PC-3 (cell line): ENCODE measurements around the gene CREBL2. TPM values are rescaled to one million over a fixed set of nuclear protein-coding genes. Genes with fewer than 3 reads are reported as not detected.
A peak's percentile ranks its signal among the peaks of the same experiment; 100 is the strongest.

Experiments
- ATAC-seq: fragments of 200-7000 bp; cut with Tn5 transposase; 2 replicates; pipeline ENCODE4 v1.9.1; 2020; ENCODE audit warnings: mild to moderate bottlenecking, moderate library complexity
- BruUV-seq: library from RNA; stranded (reverse); fragments of 400-500 nt; replicated peaks from 2 replicates; lab custom pipeline; 2021; lab: Mats Ljungman, UMichigan
- CTCF ChIA-PET: fragments of 300-600 bp; sonication (Branson Sonifier 250); formaldehyde crosslinking; loops from one replicate; lab custom pipeline; 2022; ENCODE audit warnings: antibody characterized with exemption; lab: Charles Lee
- POLR2A ChIA-PET: fragments of 300-600 bp; sonication (Branson Sonifier 250); formaldehyde crosslinking; loops from one replicate; lab custom pipeline; 2022; ENCODE audit warnings: antibody characterized with exemption; ENCODE audit not compliant: unreplicated experiment; lab: Charles Lee
- DNase-seq: peaks from one replicate; pipeline ENCODE4 v3.0.0-alpha.2; 2015
- H2AFZ ChIP-seq: fragments of 300-600 bp; sonication (generic); 2 replicates; pipeline ENCODE4 v1.6.0; 2016; ENCODE audit warnings: antibody characterized with exemption, low read length
- H3F3A ChIP-seq: fragments of 300-600 bp; sonication (generic); one replicate; pipeline ENCODE4 v1.6.0; 2017; ENCODE audit warnings: antibody characterized with exemption, low read length, control low read depth, mild to moderate bottlenecking; ENCODE audit not compliant: unreplicated experiment
- H3K27ac ChIP-seq: fragments of 300-600 bp; sonication (generic); 2 replicates; pipeline ENCODE4 v1.5.1; 2016; ENCODE audit warnings: mild to moderate bottlenecking, low read length
- H3K27me3 ChIP-seq: fragments of 300-600 bp; sonication (generic); 2 replicates; pipeline ENCODE4 v1.6.1; 2016; ENCODE audit warnings: low read length, mixed read lengths
- H3K36me3 ChIP-seq: fragments of 300-600 bp; sonication (generic); 2 replicates; pipeline ENCODE4 v1.6.1; 2016; ENCODE audit warnings: low read depth, mixed run types, low read length, mixed read lengths
- H3K4me1 ChIP-seq: fragments of 300-600 bp; sonication (generic); 2 replicates; pipeline ENCODE4 v1.5.1; 2016; ENCODE audit warnings: low read length; ENCODE audit not compliant: insufficient read depth
- H3K4me2 ChIP-seq: fragments of 300-600 bp; sonication (generic); 2 replicates; pipeline ENCODE4 v1.6.0; 2016; ENCODE audit warnings: low read length
- H3K4me3 ChIP-seq: fragments of 300-600 bp; sonication (generic); 2 replicates; pipeline ENCODE4 v1.5.1; 2016; ENCODE audit warnings: mild to moderate bottlenecking, low read length, mixed read lengths
- H3K79me2 ChIP-seq: fragments of 300-600 bp; sonication (generic); 2 replicates; pipeline ENCODE4 v1.6.1; 2017; ENCODE audit warnings: low read length, mixed read lengths
- H3K9ac ChIP-seq: fragments of 300-600 bp; sonication (generic); 2 replicates; pipeline ENCODE4 v1.6.0; 2016; ENCODE audit warnings: mild to moderate bottlenecking, low read length
- H3K9me2 ChIP-seq: fragments of 300-600 bp; sonication (generic); replicated peaks from 2 replicates; pipeline ENCODE4 v1.6.1; 2016; ENCODE audit warnings: mixed run types, low read length, mixed read lengths
- H3K9me3 ChIP-seq: fragments of 300-600 bp; sonication (generic); 2 replicates; pipeline ENCODE4 v1.6.1; 2016; ENCODE audit warnings: low read length, mixed read lengths
- H4K20me1 ChIP-seq: fragments of 300-600 bp; sonication (generic); 2 replicates; pipeline ENCODE4 v1.6.1; 2016; ENCODE audit warnings: low read length, mixed read lengths
- EZH2 ChIP-seq: fragments of 300-600 bp; sonication (generic); IDR thresholded peaks from one replicate; pipeline ENCODE4 v1.6.1; 2017; ENCODE audit warnings: antibody characterized with exemption, mild to moderate bottlenecking, low read length; ENCODE audit not compliant: unreplicated experiment
- EZH2phosphoT487 ChIP-seq: fragments of 300-600 bp; sonication (generic); IDR thresholded peaks from 2 replicates; pipeline ENCODE4 v1.6.1; 2018; ENCODE audit warnings: mild to moderate bottlenecking, antibody characterized with exemption, low read length, borderline replicate concordance
- intact Hi-C: fragments of 100-400 bp; cut with micrococcal nuclease; formaldehyde crosslinking; loops from 2 replicates; pipeline ENCODE4 v1.9.0; 2023
- total RNA-seq: library from RNA; depleted of rRNA; stranded (reverse); fragments of >200 nt; gene quantifications from 2 replicates; pipeline ENCODE4 v1.2.3, GENCODE V29; 2014
- TF ChIP-seq, protein P1 (sequence below): fragments of 300-600 bp; sonication (generic); conservative IDR thresholded peaks from 2 replicates; pipeline ENCODE4 v1.5.1; 2017; ENCODE audit warnings: antibody characterized with exemption, low read depth, mild to moderate bottlenecking, low read length

Gene CREBL2
- total RNA-seq, 1 experiment from 2014 or later, result 14.2 TPM

DNA sequence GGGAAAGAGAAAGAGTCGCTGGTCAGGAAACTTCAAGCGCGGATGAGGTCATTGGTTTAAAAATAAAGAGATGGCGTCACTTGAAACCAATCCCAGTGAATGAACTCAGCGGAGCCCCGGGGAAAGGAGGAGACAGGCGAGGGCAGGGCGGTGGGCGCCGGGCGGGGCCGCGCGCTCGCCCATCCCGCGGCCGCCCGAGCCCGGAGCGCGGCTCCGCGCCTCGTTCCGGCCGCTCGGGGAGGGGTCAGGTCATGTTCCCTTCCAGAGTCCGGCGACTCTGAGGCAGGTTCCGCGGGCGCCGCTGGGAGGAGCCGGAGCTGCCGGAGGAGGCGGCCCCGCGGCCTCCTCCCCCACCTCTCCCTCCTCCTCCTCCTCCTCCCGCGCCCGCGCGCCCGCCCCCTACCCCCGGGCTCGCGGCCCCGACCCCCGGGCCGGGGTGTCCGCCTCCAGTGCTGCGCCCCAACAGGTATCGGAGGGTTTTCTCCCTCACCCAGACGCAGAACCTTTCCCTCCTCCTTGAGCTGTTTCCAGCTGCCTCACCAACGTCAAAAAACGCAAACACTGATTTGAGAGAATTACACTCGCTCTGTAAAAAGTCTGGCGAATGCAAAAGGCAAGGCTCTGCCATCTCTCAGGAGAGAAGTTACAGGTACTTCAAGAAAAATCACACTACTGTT is 49.0 kb upstream of the CREBL2 start, which contains the start of gene DUSP16:
Gene DUSP16 (minus strand): TSS at position 279 of the 677 bp plus-strand sequence. CDS start 41,765 bp downstream, outside the sequence.
- no peaks in the 10 kb centered on the region for H3K27me3 ChIP-seq
- no peak for TF ChIP-seq EZH2
- no peak for TF ChIP-seq EZH2phosphoT487
- TF ChIP-seq, protein P1, sequence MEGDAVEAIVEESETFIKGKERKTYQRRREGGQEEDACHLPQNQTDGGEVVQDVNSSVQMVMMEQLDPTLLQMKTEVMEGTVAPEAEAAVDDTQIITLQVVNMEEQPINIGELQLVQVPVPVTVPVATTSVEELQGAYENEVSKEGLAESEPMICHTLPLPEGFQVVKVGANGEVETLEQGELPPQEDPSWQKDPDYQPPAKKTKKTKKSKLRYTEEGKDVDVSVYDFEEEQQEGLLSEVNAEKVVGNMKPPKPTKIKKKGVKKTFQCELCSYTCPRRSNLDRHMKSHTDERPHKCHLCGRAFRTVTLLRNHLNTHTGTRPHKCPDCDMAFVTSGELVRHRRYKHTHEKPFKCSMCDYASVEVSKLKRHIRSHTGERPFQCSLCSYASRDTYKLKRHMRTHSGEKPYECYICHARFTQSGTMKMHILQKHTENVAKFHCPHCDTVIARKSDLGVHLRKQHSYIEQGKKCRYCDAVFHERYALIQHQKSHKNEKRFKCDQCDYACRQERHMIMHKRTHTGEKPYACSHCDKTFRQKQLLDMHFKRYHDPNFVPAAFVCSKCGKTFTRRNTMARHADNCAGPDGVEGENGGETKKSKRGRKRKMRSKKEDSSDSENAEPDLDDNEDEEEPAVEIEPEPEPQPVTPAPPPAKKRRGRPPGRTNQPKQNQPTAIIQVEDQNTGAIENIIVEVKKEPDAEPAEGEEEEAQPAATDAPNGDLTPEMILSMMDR, result no peak
- H2AFZ ChIP-seq, result peak within 1 kb of the TSS; percentile 88
- H3K79me2 ChIP-seq, result peaks cover 38% of the 10 kb centered on the region
- no peaks in the 10 kb centered on the region; the same call in 1 of the 2 replicates for H3K36me3 ChIP-seq
- peak; percentile 86 for ATAC-seq
- H3K9me2 ChIP-seq, result no peaks in the 10 kb centered on the region
- peaks cover 4% of the 10 kb centered on the region for H3F3A ChIP-seq
- H3K27ac ChIP-seq, result peak within 1 kb of the TSS; percentile 98
- peak; percentile 87 for DNase-seq
- peaks cover 23% of the 10 kb centered on the region for H3K4me1 ChIP-seq
- H3K4me3 ChIP-seq, result peak within 1 kb of the TSS; percentile 90
- intact Hi-C loops, result loop anchor here (1.0 to 10.0 kb wide), 6 partner anchors 50 to 186 kb away; partner anchors contain the start of gene CREBL2
- H3K9me3 ChIP-seq, result 0 out of 2 replicates have a peak, but pooled peaks cover 8% of the 10 kb centered on the region
- ChIA-PET CTCF (interaction anchor here (0.5 to 0.7 kb wide), 2 partner anchors 23 to 72 kb away, joined by 3 read pairs; no protein-coding TSS in a partner anchor), POLR2A (interaction anchor here (0.6 to 0.7 kb wide), 2 partner anchors 164 to 250 kb away, joined by 3 to 4 read pairs; partner anchors contain the start of gene DDX47)
- no peaks in the 10 kb centered on the region for H4K20me1 ChIP-seq
- H3K4me2 ChIP-seq, result peak within 1 kb of the TSS; percentile 99
- peak within 1 kb of the TSS; percentile 99 for H3K9ac ChIP-seq
- BruUV-seq, result no TSS peak

GRCh38 chr12:12563290-12563928 is 48.3 kb upstream of the CREBL2 start:
- peak overlapping the region; percentile 85 for H3K4me2 ChIP-seq
- peaks cover 31% of the 10 kb centered on the region for H3K79me2 ChIP-seq
- ATAC-seq (no peak), DNase-seq (no peak)
- H3K4me3 ChIP-seq, result peak overlapping the region; percentile 90
- H2AFZ ChIP-seq, result peak overlapping the region; percentile 88
- peaks cover 23% of the 10 kb centered on the region for H3K4me1 ChIP-seq
- peak overlapping the region; percentile 97 for H3K9ac ChIP-seq
- ChIA-PET POLR2A (interaction anchor here (0.6 kb wide), 1 partner anchor 250 kb away, joined by 4 read pairs; the partner anchor contains the start of gene DDX47), CTCF (interaction anchor here (0.5 to 0.7 kb wide), 2 partner anchors 24 to 73 kb away, joined by 3 read pairs; no protein-coding TSS in a partner anchor)
- BruUV-seq, result no TSS peak
- H3F3A ChIP-seq, result peaks cover 4% of the 10 kb centered on the region
- no peaks in the 10 kb centered on the region for H4K20me1 ChIP-seq
- H3K36me3 ChIP-seq, result no peaks in the 10 kb centered on the region; the same call in 1 of the 2 replicates
- 0 out of 2 replicates have a peak, but pooled peaks cover 8% of the 10 kb centered on the region for H3K9me3 ChIP-seq
- H3K27me3 ChIP-seq, result no peaks in the 10 kb centered on the region
- peak overlapping the region; percentile 98 for H3K27ac ChIP-seq
- intact Hi-C loops, result loop anchor here (1.0 to 10.0 kb wide), 6 partner anchors 49 to 187 kb away; partner anchors contain the start of gene CREBL2
- H3K9me2 ChIP-seq, result no peaks in the 10 kb centered on the region
- TF ChIP-seq, protein P1, result no peak
- TF ChIP-seq EZH2 (no peak), EZH2phosphoT487 (no peak)
